ENCODE results near the gene ETV4. TPM values are rescaled to one million over a fixed set of nuclear protein-coding genes. Genes with fewer than 3 reads are reported as not detected.

Gene ETV4
- total and polyA plus RNA-seq, 2 of the 13 experiments (the other 11 are each of a cell fraction or from before 2014, with no cell fraction given), result 128 to 330 TPM

DNA sequence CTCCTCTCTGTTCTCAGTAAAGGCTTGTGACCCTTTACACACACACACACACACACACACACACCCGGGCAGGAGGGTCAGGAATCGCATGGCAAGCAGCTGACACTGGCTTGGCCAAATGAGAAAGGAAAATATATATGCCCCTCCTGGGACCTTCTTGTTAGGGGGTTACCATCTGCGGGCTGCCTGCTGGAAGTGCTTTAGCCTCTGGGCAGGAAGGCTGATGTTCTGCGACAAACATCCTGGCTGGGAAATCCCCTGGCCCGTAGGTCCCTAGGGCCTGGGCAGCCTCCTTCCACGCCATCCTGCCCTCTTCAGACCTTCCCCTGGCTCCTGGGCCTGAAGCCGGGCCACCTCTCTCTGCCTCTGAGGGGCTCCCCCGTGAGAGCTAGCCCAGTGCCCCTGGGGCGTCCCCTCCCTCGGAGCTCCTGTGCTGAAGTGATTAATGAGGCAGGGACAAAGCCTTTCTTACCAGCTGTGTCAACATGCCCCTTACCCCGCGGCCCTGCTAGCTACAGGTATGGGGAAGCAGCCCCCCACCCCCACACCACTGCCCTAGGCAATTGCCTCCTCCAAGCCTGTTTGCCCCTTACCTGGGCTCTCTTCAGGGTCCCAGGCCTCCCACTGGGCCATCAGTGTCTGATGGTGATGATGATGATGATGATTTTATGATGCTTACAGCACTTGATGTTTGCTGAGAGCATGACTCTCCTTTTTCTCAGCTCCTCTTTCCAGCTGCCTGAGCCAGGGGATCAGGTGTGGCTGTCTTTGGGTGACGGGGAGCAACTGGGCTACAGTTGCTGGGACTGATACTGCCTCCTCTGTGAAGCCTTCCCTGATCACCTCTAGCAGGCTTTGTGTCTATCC lies 32.8 kb upstream of the ETV4 start (continued):
- TF ChIP-seq, protein P1, sequence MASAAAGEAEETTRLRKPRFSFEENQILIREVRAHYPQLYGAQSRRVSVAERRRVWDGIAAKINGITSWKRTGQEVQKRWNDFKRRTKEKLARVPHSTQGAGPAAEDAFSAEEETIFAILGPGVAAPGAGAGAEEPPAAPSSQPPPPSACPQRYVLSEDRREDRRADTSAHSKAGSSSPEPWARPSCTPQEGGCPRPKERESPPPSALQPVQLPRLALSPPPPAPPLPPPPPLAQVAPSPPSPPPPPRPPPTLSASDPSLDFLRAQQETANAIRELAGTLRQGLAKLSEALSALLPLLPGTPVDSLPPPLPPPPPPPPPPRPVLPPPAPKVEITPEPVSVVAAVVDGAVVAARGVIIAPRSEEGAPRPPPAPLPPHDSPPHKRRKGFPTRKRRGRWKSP (CRISPR knock-in tag; IDR thresholded peaks at IDR 0.05), result no peak; the same call in 1 of the 2 replicates
- TF ChIP-seq ZNF839 (CRISPR knock-in tag; IDR thresholded peaks at IDR 0.05; ENCODE audit: borderline replicate concordance), result peak; percentile 93; the same call in 1 of the 2 replicates
- TF ChIP-seq MIER3 (CRISPR knock-in tag; IDR thresholded peaks at IDR 0.05; ENCODE audit: borderline replicate concordance), result no peak
- no peak for TF ChIP-seq SMARCE1 (IDR thresholded peaks at IDR 0.05; ENCODE audit: borderline replicate concordance)
- TF ChIP-seq ZNF724P (CRISPR knock-in tag; IDR thresholded peaks at IDR 0.05; ENCODE audit: borderline replicate concordance), result no peak

DNA sequence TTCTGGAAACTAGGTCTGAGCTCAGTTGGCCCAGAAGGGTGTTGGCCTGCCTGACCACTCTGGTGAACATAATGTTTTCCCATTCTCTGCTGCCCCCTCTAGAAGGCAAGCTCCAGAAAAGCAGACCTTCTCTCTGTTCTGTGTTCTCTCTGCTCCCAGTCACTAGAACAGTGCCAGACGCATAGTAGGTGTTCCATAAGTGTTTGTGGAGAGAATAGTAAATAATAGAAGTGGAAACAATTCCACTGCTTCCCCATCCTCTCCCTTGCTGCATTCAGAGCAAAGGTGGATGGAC lies 32.2 kb upstream of the ETV4 start:
- peak overlapping the region; percentile 41; the same call in 1 of the 2 replicates for H3K9ac ChIP-seq (ENCODE audit: insufficient read depth, low read depth, low read length)
- in situ Hi-C loops (cut with HindIII; ENCODE audit: extremely low pct_ligation_motif_present, low pct_unique_long_range_greater_than_20kb), result loop anchor here (5.0 kb wide), 1 partner anchor 179 kb away; the partner anchor contains the start of gene SOST
- CTCF ChIA-PET (ENCODE audit: low intra/inter-chr PET ratio, low total read pairs), result interaction anchor here (4.6 kb wide), 1 partner anchor 182 kb away, joined by 55 read pairs; no protein-coding TSS in a partner anchor

More for the DNA sequence above, 32.2 kb upstream of the ETV4 start:
- no peak for ATAC-seq
- H3K4me2 ChIP-seq (ENCODE audit: low read depth, low read length), result peak overlapping the region; percentile 84
- H4K20me1 ChIP-seq (ENCODE audit: insufficient read depth, low read length), result no peaks in the 10 kb centered on the region
- BruUV-seq (replicated peaks), result no TSS peak
- H3K36me3 ChIP-seq (replicated peaks in 1 of 2; ENCODE audit: control insufficient read depth in 1 of 2, insufficient read depth in 2 of 2, low read length in 2 of 2), result no peaks in the 10 kb centered on the region
- no peak for FAIRE-seq
- no peaks in the 10 kb centered on the region for H3K9me3 ChIP-seq (ENCODE audit: low read length)
- DNase-seq (ENCODE audit: low spot score), result no peak
- no peak overlapping the region for H3K27ac ChIP-seq (ENCODE audit: extremely low read length, insufficient read depth, low read length)
- H3K79me2 ChIP-seq (ENCODE audit: insufficient read depth, low read length), result no peaks in the 10 kb centered on the region
- peaks cover 100% of the 10 kb centered on the region for H3K4me1 ChIP-seq (ENCODE audit: insufficient read depth, low read length)
- POLR2A ChIA-PET, result interaction anchor here (0.7 to 8.9 kb wide), 8 partner anchors 33 to 107 kb away, joined by 3 to 221 read pairs (median 6); no protein-coding TSS in a partner anchor
- H3K4me3 ChIP-seq (replicated peaks in 1 of 3; ENCODE audit: insufficient read depth in 1 of 3, low read depth in 2 of 3, low read length in 3 of 3), result peak overlapping the region in 1 of 3 experiments; percentile 56; a peak in 2 of 6 replicates
- no peak overlapping the region for H2AFZ ChIP-seq (ENCODE audit: low read length)
- intact Hi-C loops (cut with micrococcal nuclease; ENCODE audit: unreplicated experiment), result no loop called here
- 34% methylated on average over 1 of the region's 1 CpG for WGBS (ENCODE audit: low lambda C conversion rate)
- TF ChIP-seq RORA (CRISPR knock-in tag; IDR thresholded peaks at IDR 0.05) (no peak), ZKSCAN1 (IDR thresholded peaks at IDR 0.05; ENCODE audit: low read length) (peak; percentile 92), SMC3 (IDR thresholded peaks at IDR 0.05; ENCODE audit: low read length) (peak; percentile 10; the same call in 1 of the 2 replicates), ZNF224 (CRISPR knock-in tag; IDR thresholded peaks at IDR 0.05) (peak; percentile 78; the same call in 1 of the 2 replicates), ZNF883 (CRISPR knock-in tag; IDR thresholded peaks at IDR 0.05; ENCODE audit: not compliant biosample characterization) (no peak)
- TF ChIP-seq, protein P2, sequence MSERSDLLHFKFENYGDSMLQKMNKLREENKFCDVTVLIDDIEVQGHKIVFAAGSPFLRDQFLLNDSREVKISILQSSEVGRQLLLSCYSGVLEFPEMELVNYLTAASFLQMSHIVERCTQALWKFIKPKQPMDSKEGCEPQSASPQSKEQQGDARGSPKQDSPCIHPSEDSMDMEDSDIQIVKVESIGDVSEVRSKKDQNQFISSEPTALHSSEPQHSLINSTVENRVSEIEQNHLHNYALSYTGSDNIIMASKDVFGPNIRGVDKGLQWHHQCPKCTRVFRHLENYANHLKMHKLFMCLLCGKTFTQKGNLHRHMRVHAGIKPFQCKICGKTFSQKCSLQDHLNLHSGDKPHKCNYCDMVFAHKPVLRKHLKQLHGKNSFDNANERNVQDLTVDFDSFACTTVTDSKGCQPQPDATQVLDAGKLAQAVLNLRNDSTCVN (CRISPR knock-in tag; IDR thresholded peaks at IDR 0.05; ENCODE audit: borderline replicate concordance), result peak; percentile 88
- TF ChIP-seq, protein P1 (CRISPR knock-in tag; IDR thresholded peaks at IDR 0.05), result peak; percentile 20; the same call in 1 of the 2 replicates
- TF ChIP-seq, protein P3, sequence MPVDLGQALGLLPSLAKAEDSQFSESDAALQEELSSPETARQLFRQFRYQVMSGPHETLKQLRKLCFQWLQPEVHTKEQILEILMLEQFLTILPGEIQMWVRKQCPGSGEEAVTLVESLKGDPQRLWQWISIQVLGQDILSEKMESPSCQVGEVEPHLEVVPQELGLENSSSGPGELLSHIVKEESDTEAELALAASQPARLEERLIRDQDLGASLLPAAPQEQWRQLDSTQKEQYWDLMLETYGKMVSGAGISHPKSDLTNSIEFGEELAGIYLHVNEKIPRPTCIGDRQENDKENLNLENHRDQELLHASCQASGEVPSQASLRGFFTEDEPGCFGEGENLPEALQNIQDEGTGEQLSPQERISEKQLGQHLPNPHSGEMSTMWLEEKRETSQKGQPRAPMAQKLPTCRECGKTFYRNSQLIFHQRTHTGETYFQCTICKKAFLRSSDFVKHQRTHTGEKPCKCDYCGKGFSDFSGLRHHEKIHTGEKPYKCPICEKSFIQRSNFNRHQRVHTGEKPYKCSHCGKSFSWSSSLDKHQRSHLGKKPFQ (CRISPR knock-in tag; IDR thresholded peaks at IDR 0.05; ENCODE audit: insufficient replicate concordance), result peak; percentile 58
- H3K27me3 ChIP-seq (ENCODE audit: control insufficient read depth in 1 of 2, insufficient read depth in 2 of 2, low read length in 2 of 2), result no peaks in the 10 kb centered on the region
